Sciatic nerve (tissue), 2 donors: ENCODE measurements around the gene CBR3. TPM values are rescaled to one million over a fixed set of nuclear protein-coding genes. Genes with fewer than 3 reads are reported as not detected.
"Not testable (repeated sequence)": the region's sequence is repeated elsewhere in the genome, so short reads cannot be mapped to it uniquely, and the experiment has no call there.

ENCODE experiments used
- ATAC-seq: fragments of 200-7000 bp; cut with Tn5 transposase; one replicate; pipeline ENCODE4 v1.9.1; 2020; ENCODE audit warnings: mild to moderate bottlenecking, moderate library complexity
- DNase-seq: peaks from one replicate; pipeline ENCODE4 v3.0.0-alpha.2; 2020; ENCODE audit warnings: low spot score
- intact Hi-C: fragments of 100-400 bp; cut with DNase I; formaldehyde crosslinking; loops from one replicate; pipeline ENCODE4 v1.14.2; 2022
- total RNA-seq: library from RNA; stranded (reverse); fragmentation: NEBNext Ultra II Directional; extraction: Animal tissue kit (Norgen Biotek cat#: 25700); gene quantifications from one replicate; pipeline ENCODE4 v1.2.1, GENCODE V29; 2021
- donor health status: DM: no; HTN: no; CAD: no.
- donor health status: DM: no; HTN: no; CAD: no.

Gene CBR3
- total RNA-seq, 1 donor from 2014 or later = 15.4 TPM

GRCh38 chr21:36144233-36144632, 9.4 kb downstream of the CBR3 start:
- intact Hi-C loops, ATAC-seq, DNase-seq: not testable (repeated sequence)

DNA sequence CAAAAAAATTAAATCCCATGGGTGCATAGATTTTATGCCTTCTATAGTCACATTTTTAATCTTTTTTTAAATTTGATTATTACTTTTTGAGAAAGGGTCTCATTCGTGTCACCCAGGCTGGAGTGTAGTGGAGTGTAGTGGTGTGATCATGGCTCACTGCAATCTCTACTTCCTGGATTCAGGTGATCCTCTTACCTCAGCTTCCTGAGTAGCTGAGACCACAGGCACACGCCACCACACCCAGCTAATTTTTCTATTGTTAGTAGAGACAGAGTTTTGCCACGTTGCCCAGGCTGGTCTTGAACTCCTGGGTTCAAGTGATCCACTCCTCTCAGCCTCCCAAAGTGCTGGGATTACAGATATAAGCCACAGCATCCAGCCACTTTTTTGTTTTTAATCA, 10.4 kb downstream of the CBR3 start:
- intact Hi-C loops = no loop called here
- ATAC-seq = no peak
- no peak for DNase-seq

- DNase-seq (no peak), ATAC-seq (no peak)
- intact Hi-C loops = no loop called here
These were observed 13.0 kb downstream of the CBR3 start for GRCh38 chr21:36147911-36148310.

GRCh38 chr21:36148886-36149285, 14.0 kb downstream of the CBR3 start:
- ATAC-seq (no peak), DNase-seq (no peak)
- intact Hi-C loops = no loop called here

- ATAC-seq = peak; percentile 87
- DNase-seq = no peak
- intact Hi-C loops = no loop called here
These were observed 15.2 kb downstream of the CBR3 start for GRCh38 chr21:36149788-36150711.

DNA sequence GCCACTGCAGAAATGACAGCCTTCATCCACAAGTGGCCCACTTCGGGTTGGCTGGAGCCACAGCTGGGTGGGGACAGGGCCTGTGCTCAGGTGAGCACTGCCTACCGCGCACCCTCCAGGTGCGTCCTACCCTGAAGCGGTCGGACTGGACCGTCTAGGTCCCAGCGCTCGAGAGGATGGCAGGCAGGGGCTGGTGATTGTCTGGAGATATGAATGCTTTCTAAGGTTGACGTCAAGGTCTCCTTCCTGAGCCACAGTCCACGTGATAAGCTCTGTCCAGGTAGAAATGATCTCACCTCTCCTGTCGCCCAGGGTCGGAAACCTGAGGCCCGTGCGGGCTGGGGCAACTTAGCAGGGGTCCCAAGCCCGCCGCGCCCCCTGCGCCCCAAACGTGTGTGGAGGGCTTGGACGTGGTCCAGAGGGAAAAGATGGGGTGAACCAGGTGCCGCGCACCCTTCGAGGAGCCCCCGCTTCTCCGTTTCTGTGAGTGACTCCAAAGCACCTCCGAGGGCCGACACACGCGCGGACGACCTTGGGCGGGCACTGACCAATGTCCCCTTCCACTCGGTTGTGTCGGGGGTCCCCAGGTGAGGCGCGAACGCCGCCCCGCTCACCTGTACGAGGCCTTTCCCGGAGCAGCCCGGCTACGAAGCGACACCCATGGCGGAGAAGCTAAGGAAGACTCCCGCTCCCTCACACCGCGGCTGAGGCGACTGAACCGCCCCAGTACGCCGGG, 20.9 kb downstream of the CBR3 start:
- intact Hi-C loops = no loop called here
- DNase-seq = peak; percentile 61
- ATAC-seq = peak; percentile 2

- DNase-seq = peak; percentile 100
- intact Hi-C loops = no loop called here
- ATAC-seq = peak; percentile 98
These were observed 21.5 kb downstream of the CBR3 start for GRCh38 chr21:36156339-36156814.

GRCh38 chr21:36156815-36157670, 22.2 kb downstream of the CBR3 start, which contains the start of gene DOP1B:
Gene DOP1B (plus strand): TSS chr21:36156824. CDS start chr21:36164734, 7,910 bp downstream.
- DNase-seq (peak; percentile 77), ATAC-seq (no peak)
- intact Hi-C loops = no loop called here

- intact Hi-C loops = no loop called here
- DNase-seq (no peak), ATAC-seq (no peak)
These were observed 24.6 kb downstream of the CBR3 start for GRCh38 chr21:36159356-36159921.

GRCh38 chr21:36160850-36161178, 25.9 kb downstream of the CBR3 start:
- intact Hi-C loops = no loop called here
- DNase-seq (no peak), ATAC-seq (no peak)

GRCh38 chr21:36162631-36163030, 27.8 kb downstream of the CBR3 start:
- intact Hi-C loops = no loop called here
- DNase-seq (no peak), ATAC-seq (no peak)

- intact Hi-C loops = no loop called here
- DNase-seq (no peak), ATAC-seq (peak; percentile 30)
These were observed 29.2 kb downstream of the CBR3 start for GRCh38 chr21:36163750-36164741.

DNA sequence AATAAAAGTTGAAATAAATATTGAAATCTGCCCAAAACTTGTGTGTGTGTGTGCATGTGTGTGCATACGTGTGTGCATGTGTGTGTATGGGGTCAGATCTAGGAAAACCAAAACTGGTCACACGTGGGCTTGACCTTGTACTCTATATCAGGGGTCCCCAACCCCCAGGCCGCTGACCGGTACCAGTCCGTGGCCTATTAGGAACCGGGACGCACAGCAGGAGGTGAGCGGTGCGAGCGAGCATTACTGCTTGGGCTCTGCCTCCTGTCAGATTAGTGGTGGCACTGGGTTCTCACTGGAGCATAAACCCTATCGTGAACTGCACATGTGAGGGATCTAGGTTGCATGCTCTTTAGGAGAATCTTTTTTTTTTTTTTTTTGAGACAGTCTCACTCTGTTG, 30.5 kb downstream of the CBR3 start:
- intact Hi-C loops = no loop called here
- DNase-seq (no peak), ATAC-seq (no peak)

DNA sequence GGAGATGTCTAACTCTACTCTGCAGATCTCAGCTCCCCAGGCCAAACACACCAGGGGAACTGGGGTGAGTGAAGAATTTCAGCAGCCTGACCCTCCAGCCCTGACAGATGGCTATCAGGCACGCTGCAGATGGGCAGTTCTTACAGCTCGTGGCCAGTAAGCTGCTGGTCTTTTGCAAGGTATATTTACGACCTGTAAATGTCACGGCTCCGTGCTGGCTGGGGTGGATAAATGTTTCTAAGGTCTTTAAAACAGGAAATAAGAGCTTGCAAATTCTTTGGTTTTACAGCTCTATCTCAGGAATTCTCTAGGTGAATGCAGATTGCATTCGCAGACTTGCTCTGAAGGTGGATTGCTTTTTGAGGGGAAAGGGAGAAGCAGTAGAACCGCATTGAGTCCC, 31.8 kb downstream of the CBR3 start:
- DNase-seq (no peak), ATAC-seq (no peak)
- intact Hi-C loops = no loop called here

DNA sequence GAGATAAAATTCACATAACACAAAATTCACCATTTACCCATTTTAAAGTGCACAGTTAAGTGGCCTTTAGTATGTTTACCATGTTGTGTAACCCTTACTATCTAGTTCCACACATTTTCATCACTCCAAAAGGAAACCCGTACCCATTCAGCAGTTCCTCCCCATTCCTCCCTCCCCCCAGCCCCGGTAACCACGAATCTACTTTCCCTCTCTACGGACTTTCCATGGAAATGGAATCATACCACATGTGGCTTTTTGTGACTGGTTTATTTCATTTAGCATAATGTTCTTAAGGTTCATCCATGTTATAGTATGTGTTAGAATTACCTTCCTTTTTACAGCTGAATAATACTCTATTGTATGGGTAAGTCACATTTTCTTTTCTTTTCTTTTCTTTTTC, 32.7 kb downstream of the CBR3 start:
- no peak for DNase-seq
- intact Hi-C loops = no loop called here
- ATAC-seq = no peak

GRCh38 chr21:36169470-36170128, 34.7 kb downstream of the CBR3 start:
- intact Hi-C loops = no loop called here
- DNase-seq (no peak), ATAC-seq (no peak)

GRCh38 chr21:36170823-36171222, 35.9 kb downstream of the CBR3 start:
- no peak for DNase-seq
- intact Hi-C loops = no loop called here
- ATAC-seq = no peak
